ENCODE results near the gene GALR3. TPM values are rescaled to one million over a fixed set of nuclear protein-coding genes. Genes with fewer than 3 reads are reported as not detected.

GALR3 gene
- total and polyA plus RNA-seq, 9 donors = not detected

- no peak for TF ChIP-seq POLR2A (IDR thresholded peaks at IDR 0.05)
- no peak for TF ChIP-seq EP300 (IDR thresholded peaks at IDR 0.05)
- intact Hi-C loops (cut with DNase I) = loop anchor here in 1 of 4 donors (10.0 kb wide), 1 partner anchor 92 kb away; the partner anchor contains the start of gene NOL12
- H3K4me1 ChIP-seq (ENCODE audit: insufficient read depth) = peaks cover 8% of the 10 kb centered on the region
- H3K27ac ChIP-seq = peak overlapping the region in 1 of 2 donors; percentile 46
- H3K9me3 ChIP-seq = no peaks in the 10 kb centered on the region
- H3K36me3 ChIP-seq = no peaks in the 10 kb centered on the region
- WGBS, 3 donors = 23 to 52% (median 35%) methylated on average over 10 of the region's 10 CpGs
- no peak overlapping the region for H3K4me3 ChIP-seq
- no peaks in the 10 kb centered on the region for H3K27me3 ChIP-seq
- DNase-seq = no peak
Measured at GRCh38 chr22:37776639-37777005, 46.6 kb upstream of the GALR3 start.

DNA sequence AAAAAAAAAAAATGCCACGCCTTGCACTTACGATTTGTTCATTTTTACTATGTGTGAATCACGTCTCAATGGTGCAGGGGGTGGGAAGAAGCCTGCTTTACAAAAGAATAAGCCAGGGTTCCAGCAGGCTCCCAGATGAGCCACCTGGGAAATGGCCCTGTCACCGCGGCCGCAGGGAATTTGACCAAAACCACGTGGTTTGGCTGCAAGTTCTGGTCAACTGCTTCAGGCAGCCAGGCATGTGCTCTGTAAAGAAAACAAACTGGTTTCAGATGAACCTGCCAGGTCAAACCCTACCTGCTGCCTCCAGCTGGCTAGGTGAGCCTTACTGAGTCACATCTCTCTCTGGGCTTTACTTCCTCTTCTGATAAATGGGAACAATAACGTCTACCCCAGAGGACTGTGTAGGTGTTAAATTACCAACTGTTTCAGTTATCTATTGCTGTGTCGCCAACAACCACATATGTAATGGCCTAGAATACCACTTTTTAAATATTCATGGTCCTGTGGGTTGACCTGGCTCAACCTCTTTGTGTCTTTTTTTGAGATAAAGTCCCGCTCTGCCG lies 46.0 kb upstream of the GALR3 start:
- peak overlapping the region in 1 of 2 donors; percentile 46 for H3K27ac ChIP-seq
- intact Hi-C loops (cut with DNase I) = loop anchor here in 1 of 4 donors (10.0 kb wide), 1 partner anchor 92 kb away; the partner anchor contains the start of gene NOL12
- H3K36me3 ChIP-seq = no peaks in the 10 kb centered on the region
- peak in 2 of 5 donors; percentile 56 to 58 for DNase-seq
- peaks cover 10% of the 10 kb centered on the region for H3K4me1 ChIP-seq (ENCODE audit: insufficient read depth)
- WGBS, 3 donors = 11 to 16% (median 12%) methylated on average over 11 of the region's 11 CpGs
- H3K4me3 ChIP-seq = no peak overlapping the region
- no peaks in the 10 kb centered on the region for H3K27me3 ChIP-seq
- H3K9me3 ChIP-seq = no peaks in the 10 kb centered on the region
- TF ChIP-seq EP300 (IDR thresholded peaks at IDR 0.05) (no peak), CTCF (IDR thresholded peaks at IDR 0.05) (no peak), POLR2A (IDR thresholded peaks at IDR 0.05) (no peak)

GRCh38 chr22:37778370-37779009 lies 44.7 kb upstream of the GALR3 start:
- Histone ChIP-seq H3K36me3 (no peaks in the 10 kb centered on the region), H3K27ac (no peak overlapping the region), H3K27me3 (no peaks in the 10 kb centered on the region), H3K4me1 (ENCODE audit: insufficient read depth) (peaks cover 10% of the 10 kb centered on the region), H3K4me3 (no peak overlapping the region), H3K9me3 (no peaks in the 10 kb centered on the region)
- TF ChIP-seq CTCF (IDR thresholded peaks at IDR 0.05) = no peak
- intact Hi-C loops (cut with DNase I) = loop anchor here in 1 of 4 donors (10.0 kb wide), 1 partner anchor 94 kb away; the partner anchor contains the start of gene NOL12
- 75 to 86% (median 85%) methylated on average over 10 of the region's 10 CpGs for WGBS, 3 donors
- DNase-seq = no peak

DNA sequence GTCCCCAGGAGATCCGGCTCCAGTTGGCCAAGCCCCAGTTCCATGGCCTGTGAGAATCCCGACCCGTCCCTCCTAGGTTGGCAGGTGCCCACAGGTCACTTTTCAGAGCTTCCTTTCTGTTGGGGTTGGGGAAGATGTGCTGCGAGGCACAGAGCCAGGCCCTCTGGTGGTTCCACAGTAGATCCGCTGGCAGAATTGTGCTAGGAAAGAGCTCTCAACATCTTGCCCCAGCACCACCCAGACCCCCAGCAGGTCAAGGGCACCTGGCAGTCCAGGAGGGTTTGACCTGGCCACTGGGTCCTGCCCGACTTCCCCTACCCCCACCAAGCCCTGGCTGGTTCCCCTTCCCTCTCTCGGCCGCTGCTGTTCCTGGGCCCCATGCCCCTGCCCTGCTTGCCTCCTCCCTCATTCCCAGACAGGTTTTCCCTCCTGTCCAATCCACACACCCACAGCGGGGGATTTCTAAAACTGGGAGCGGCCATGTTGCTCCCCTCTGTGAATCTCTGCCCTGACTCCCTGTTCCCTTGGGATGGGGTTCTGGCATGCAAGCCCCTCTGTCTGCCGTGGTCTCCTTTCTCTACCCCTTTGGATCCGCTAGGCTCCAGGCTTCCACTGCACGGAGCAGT lies 41.6 kb upstream of the GALR3 start:
- peak in 4 of 5 donors; percentile 59 to 77 (median 65) for DNase-seq

More for the DNA sequence above, 41.6 kb upstream of the GALR3 start:
- Histone ChIP-seq H3K9me3 (no peaks in the 10 kb centered on the region), H3K4me3 (no peak overlapping the region), H3K4me1 (ENCODE audit: insufficient read depth) (peaks cover 10% of the 10 kb centered on the region), H3K36me3 (no peaks in the 10 kb centered on the region), H3K27me3 (no peaks in the 10 kb centered on the region), H3K27ac (no peak overlapping the region)
- WGBS, 3 donors = 21 to 39% (median 28%) methylated on average over 13 of the region's 13 CpGs
- no peak for TF ChIP-seq EP300 (IDR thresholded peaks at IDR 0.05)
- no peak for TF ChIP-seq POLR2A (IDR thresholded peaks at IDR 0.05)
- no peak for TF ChIP-seq CTCF (IDR thresholded peaks at IDR 0.05)
- intact Hi-C loops (cut with DNase I) = no loop called here
